SK-N-SH (cell line): Measurements from ENCODE around the gene RAI1.

ENCODE experiments used
- EP300 ChIP-seq, 2 experiments: IDR thresholded peaks; 2 replicates each; pipeline versions ENCODE4 v1.4.0 to v1.6.1; 2012; ENCODE audit warnings: borderline replicate concordance in 1 of 2, low read depth in 1 of 2, low read length in 1 of 2
- NFIC ChIP-seq: IDR thresholded peaks from 2 replicates; pipeline ENCODE4 v1.4.0; 2012; ENCODE audit warnings: borderline replicate concordance
- POLR2AphosphoS5 ChIP-seq: IDR thresholded peaks from 2 replicates; pipeline ENCODE4 v1.6.1; 2012; ENCODE audit warnings: low read depth, low read length
- RAD21 ChIP-seq: IDR thresholded peaks from 2 replicates; pipeline ENCODE4 v1.6.1; 2012; ENCODE audit warnings: mild to moderate bottlenecking, low read length
- SMC3 ChIP-seq: IDR thresholded peaks from 2 replicates; pipeline ENCODE4 v1.6.1; 2012; ENCODE audit warnings: low read depth, low read length, improper control_type of control experiment
- TCF12 ChIP-seq: IDR thresholded peaks from 2 replicates; pipeline ENCODE4 v1.4.0; 2012
- YY1 ChIP-seq: IDR thresholded peaks from 2 replicates; pipeline ENCODE4 v1.4.0; 2012; ENCODE audit warnings: low read depth, mild to moderate bottlenecking
- TF ChIP-seq, protein P1 (sequence below): fragments of 200-600 bp; sonication (generic); IDR thresholded peaks from 2 replicates; pipeline ENCODE4 v1.6.1; 2017; ENCODE audit warnings: antibody characterized with exemption, mild to moderate bottlenecking, moderate library complexity
- TF ChIP-seq, protein P2 (sequence below): fragments of 150-350 bp; IDR thresholded peaks from 2 replicates; pipeline ENCODE4 v1.6.1; 2017; ENCODE audit warnings: antibody characterized with exemption, low read length, low read depth, borderline replicate concordance

DNA sequence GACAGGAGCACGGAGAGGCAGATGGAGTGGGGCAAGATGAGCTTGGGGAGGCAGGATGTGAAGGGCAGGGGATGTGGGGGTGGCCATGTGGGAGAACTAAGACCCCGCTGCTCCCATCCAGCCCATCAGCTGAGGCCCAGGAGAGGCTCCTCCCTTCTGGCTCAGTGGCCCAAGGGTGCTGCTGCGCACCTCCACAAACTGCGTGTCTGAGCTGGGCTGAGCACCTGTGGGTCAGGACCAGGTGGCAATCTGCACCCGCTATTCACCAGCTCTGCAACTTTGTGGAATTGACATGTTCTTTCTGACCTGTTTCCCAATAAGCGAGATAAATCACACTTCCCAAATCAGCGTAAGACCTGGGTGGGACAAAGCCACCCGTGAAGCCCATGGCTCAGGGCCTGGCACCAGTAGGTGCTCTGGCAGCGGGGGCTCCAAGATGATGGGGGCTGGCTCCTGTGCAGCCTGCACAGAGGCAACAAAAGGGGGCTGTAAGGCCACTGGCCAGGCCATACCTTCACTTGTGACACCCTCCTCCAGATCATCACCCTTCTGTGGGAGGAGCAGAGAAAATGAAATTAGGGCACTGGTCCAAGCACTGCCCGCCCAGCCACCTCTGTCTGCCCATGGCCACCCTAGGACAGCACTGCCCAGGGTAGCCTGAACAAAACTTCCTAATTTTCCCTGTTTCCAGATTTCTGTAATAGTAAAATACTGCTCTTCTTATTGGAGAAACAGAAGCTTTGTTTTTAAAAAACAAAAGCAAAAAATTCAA lies 167.2 kb downstream of the RAI1 start:
- TF ChIP-seq, protein P1, sequence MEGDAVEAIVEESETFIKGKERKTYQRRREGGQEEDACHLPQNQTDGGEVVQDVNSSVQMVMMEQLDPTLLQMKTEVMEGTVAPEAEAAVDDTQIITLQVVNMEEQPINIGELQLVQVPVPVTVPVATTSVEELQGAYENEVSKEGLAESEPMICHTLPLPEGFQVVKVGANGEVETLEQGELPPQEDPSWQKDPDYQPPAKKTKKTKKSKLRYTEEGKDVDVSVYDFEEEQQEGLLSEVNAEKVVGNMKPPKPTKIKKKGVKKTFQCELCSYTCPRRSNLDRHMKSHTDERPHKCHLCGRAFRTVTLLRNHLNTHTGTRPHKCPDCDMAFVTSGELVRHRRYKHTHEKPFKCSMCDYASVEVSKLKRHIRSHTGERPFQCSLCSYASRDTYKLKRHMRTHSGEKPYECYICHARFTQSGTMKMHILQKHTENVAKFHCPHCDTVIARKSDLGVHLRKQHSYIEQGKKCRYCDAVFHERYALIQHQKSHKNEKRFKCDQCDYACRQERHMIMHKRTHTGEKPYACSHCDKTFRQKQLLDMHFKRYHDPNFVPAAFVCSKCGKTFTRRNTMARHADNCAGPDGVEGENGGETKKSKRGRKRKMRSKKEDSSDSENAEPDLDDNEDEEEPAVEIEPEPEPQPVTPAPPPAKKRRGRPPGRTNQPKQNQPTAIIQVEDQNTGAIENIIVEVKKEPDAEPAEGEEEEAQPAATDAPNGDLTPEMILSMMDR = no peak
- TF ChIP-seq NFIC (no peak), TCF12 (no peak), YY1 (no peak), RAD21 (no peak), EP300 (IDR thresholded peaks at IDR 0.05; ENCODE audit: borderline replicate concordance in 1 of 2, low read depth in 1 of 2, low read length in 1 of 2) (no peak), SMC3 (no peak), POLR2AphosphoS5 (no peak)
- TF ChIP-seq, protein P2, sequence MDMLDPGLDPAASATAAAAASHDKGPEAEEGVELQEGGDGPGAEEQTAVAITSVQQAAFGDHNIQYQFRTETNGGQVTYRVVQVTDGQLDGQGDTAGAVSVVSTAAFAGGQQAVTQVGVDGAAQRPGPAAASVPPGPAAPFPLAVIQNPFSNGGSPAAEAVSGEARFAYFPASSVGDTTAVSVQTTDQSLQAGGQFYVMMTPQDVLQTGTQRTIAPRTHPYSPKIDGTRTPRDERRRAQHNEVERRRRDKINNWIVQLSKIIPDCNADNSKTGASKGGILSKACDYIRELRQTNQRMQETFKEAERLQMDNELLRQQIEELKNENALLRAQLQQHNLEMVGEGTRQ = no peak
